SW 1271 (cell line): ENCODE data around the gene ZNF462.
A peak's percentile ranks its signal among the peaks of the same experiment; 100 is the strongest.
"Not testable (repeated sequence)": the region's sequence is repeated elsewhere in the genome, so short reads cannot be mapped to it uniquely, and the experiment has no call there.

Source experiments
- DNase-seq, 2 experiments: peaks; one replicate each; lab custom pipeline; 2025; lab: John Stamatoyannopoulos, UW

The ZNF462 gene

GRCh38 chr9:106962615-106963363 is 99.8 kb downstream of the ZNF462 start:
- peak in 1 of 2 experiments; percentile 38 for DNase-seq

DNA sequence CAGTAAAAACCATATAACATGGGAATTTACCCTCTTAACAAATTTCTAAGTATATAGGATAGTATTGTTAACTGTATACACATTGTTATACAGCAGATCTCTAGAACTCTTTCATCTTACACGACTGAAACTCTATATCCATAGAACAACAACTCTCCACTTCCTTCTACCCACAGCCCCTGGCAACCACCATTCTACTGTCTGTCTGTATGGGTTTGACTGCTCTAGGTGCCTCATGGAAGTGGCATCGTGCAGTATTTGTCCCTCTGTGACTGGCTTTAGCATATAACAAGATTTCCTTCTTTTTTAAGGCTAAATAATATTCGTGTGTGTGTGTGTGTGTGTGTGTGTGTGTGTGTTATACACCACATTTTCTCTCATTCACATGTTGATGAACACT is 100.7 kb downstream of the ZNF462 start:
- no peak for DNase-seq

- no peak for DNase-seq
Observed at GRCh38 chr9:106964329-106964728, 101.4 kb downstream of the ZNF462 start.

GRCh38 chr9:106964822-106965525 is 102.0 kb downstream of the ZNF462 start:
- no peak for DNase-seq

DNA sequence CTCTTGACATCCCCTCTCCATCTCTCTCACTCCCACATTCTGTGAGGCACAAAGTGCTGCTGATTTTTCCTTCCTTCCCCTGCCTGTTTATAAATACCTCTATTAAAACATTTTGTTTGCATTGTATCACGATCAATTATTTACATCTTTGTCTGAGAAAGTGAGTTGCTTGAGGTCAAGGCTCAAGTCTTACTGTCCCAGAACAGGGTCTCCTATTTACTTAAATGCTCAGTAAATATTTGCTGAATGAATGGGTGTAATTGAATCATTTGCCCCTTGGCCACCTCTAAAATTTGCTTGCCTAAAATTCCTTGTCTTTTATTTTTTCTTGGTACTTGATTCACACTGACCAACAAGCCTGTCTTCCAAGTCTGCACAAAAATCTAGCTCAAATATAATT is 103.5 kb downstream of the ZNF462 start:
- DNase-seq = no peak

DNA sequence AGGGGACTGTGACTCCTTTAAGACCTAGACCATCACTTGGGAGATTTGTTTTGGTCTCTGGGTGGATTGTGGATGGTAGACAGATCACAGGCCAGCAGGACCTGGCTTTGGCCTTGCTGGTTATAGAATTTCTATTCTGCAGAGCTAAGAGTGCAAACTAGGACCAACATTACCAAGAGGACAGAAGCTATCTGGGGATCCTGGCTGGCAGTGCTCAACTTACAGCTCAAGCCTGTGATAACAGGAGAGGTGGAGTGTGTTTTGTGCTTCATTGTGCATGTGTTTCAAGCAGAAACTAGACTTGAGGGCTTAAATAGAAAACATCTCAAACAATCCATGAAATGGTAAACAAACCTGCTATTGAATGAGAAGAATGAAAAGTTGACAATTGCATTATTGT is 106.7 kb downstream of the ZNF462 start:
- DNase-seq = no peak

DNA sequence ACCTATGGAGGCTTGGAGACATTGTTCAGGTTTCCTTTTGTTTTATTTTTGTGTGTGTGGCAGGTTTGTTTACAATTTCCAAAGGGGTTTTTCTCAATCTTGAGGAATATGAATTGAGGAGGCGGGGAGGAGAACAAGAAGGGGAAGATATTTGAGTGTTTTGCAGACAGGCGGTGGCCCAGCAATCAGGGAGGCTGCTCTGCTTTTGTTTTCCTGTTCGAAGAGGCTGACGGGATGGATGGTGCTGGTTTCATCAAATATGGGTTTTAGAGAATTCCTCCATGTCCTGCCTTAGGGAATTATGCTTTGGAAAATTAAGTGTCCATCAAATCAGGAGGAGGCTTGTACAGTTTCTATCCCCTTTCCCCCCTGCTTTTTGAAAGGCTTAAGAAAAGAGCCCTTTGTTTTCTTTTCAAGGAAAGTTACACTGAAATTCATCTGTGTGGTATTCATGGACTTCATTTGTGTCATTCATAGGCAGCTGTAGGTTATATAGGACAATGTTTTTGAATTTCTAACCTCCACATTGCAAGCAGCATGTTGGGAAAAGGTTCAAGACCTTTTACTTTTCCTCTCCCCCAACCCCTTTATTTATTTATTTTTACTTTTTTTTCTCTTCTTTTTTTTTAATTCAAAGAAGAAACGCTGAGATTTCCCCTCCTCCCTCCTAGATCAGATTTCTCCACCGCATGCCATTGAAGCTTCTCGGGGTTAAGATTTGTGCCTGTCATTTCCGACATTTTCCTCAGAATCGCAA is 107.4 kb downstream of the ZNF462 start:
- no peak for DNase-seq

DNA sequence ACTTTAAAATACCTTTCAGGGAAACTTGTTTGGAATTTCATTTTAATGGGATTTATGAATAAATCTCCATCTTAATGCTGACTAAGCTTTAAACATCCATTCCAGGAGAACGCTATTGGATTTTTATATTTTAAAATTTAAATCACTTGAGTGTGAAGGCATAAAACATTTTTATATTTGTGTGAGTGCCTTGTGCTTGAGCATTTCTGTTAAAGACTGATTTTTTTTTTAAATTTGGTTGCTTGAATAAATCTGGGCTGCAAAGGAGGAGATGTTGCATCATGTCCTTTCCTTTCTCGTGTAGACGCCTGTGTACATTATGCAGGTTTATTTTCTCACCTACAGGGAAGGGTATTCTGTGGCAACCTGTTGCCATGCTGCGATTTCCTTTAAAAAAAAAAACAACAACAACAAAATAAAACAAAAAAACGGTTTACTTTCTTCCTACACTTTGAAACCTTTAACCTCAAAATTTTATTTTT is 108.1 kb downstream of the ZNF462 start:
- DNase-seq = no peak

DNA sequence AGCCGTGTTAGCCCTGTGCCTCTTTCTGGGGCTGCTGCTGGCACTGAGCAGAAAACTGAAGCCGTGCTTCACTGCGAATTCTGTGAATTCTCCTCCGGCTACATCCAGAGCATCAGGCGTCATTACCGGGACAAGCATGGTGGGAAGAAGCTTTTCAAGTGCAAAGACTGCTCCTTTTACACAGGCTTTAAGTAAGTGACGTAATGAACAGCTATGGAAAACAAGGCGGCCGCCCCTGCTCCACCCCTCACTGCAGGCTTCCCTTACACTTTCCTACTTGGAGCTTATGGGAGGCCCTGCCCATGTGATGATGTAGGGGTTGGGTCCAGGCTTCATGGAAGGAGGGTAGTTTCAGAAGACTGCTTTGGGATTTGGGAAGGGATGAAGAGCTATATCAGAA is 109.1 kb downstream of the ZNF462 start:
- DNase-seq = no peak

GRCh38 chr9:106974341-106974740 is 111.4 kb downstream of the ZNF462 start:
- DNase-seq = no peak

DNA sequence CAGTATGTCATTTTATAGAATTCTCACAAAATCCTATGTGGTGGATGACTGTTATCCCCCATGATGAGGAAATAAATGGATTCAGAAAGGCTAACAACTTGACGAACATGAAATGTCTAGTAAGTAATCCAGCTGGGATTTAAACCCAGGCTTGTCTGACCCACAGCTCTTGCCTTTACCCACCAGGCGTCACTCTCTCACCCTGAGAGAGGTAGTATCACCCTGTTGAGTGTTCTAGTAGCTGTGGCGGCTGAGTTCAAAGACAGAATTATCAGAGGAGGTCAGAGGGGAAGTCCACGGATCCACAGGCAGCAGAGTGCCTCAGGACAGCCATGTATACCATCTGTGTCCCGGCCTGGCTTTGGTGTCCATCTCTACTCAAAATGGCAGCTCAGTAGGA is 113.8 kb downstream of the ZNF462 start:
- DNase-seq = no peak

DNA sequence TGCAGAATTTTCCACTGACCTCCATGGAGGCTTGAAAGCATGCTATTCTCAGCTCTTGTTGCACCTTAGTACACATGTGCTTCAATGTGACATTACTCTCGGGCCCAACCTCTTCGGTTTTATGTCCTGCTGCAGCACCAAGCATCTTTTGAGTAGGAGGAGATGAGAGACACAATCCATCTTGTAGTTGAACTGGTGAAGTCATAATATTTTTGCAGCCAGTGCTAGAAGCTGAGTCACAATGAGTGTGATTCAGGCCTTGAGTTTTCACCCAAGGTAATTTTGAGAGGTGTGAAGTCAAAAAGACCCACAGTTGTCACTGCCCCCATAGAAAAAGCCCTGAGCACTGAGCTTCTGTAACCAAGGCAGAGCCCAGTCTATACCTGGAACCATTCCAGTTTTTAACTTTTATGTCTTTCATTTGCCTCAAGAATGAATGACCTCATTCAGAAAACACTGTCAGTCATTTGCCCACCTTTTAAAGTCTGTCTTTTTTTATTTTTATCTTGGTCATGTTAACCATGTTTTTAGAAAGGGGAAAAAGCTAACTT is 117.7 kb downstream of the ZNF462 start:
- DNase-seq = no peak

GRCh38 chr9:106981396-106982287 is 118.7 kb downstream of the ZNF462 start:
- no peak for DNase-seq

GRCh38 chr9:106982636-106983035 is 119.7 kb downstream of the ZNF462 start:
- no peak for DNase-seq

GRCh38 chr9:106983346-106983745 is 120.4 kb downstream of the ZNF462 start:
- no peak for DNase-seq

- not testable (repeated sequence) for DNase-seq
Observed at GRCh38 chr9:106989904-106990303, 126.9 kb downstream of the ZNF462 start.

DNA sequence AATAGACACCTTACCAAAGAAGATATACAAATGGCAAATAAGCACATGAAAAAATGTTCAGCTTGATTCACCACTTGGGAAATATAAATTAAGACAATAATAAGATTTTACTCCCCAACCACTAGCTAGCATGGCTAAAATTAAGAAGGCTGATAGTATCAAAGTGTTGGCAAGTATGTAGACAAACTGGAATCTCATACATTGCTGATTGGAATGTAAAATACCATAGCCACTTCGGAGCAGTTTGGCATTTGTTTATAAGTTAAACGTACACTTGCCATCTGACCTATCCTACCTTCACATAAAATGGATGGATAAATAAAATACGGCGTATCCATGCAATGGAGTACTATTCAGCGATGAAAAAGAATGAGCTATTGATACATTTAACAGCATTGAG is 129.2 kb downstream of the ZNF462 start:
- no peak for DNase-seq

GRCh38 chr9:106993603-106994002 is 130.6 kb downstream of the ZNF462 start:
- DNase-seq = no peak

DNA sequence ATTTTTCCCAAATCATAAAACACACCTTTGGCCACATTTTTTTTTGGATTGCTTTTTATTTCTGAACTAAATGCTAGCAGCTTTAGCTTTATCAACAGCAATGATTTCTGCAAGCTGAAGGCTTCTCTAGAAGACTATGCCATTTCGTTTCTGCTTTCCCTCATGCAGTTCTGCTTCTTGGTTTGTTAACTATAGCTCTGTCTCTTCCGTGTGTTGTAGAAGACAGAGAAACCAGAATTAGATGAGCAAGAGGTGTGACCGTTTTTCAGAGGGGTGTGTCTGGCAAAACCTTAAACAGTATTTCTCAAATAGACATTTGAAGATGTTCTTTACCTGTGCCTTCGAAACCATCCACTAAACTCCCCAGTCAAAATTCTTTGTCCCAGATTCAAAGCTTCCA is 131.5 kb downstream of the ZNF462 start:
- DNase-seq = no peak

GRCh38 chr9:107000218-107000617 is 137.3 kb downstream of the ZNF462 start:
- no peak for DNase-seq

GRCh38 chr9:107005201-107005600 is 142.2 kb downstream of the ZNF462 start:
- no peak for DNase-seq
